H9 (cell line): ENCODE results near the gene RPRD2. TPM values are rescaled to one million over a fixed set of nuclear protein-coding genes. Genes with fewer than 3 reads are reported as not detected.

Experiments used
- DNase-seq: peaks from one replicate; pipeline ENCODE4 v3.0.0-alpha.2; 2017
- H2AFZ ChIP-seq: one replicate; pipeline ENCODE4 v1.6.1; 2013; ENCODE audit warnings: mild to moderate bottlenecking, low read length, control low read depth, moderate library complexity
- H2AK5ac ChIP-seq: 2 replicates; pipeline ENCODE4 v1.6.1; 2013; ENCODE audit warnings: low read length, control low read depth, mixed read lengths; ENCODE audit not compliant: insufficient read length
- H2BK120ac ChIP-seq: one replicate; pipeline ENCODE4 v1.6.1; 2013; ENCODE audit warnings: low read depth, mild to moderate bottlenecking, low read length, control low read depth, inconsistent platforms; ENCODE audit not compliant: poor library complexity, severe bottlenecking
- H2BK12ac ChIP-seq: 2 replicates; pipeline ENCODE4 v1.6.1; 2013; ENCODE audit warnings: low read length, control low read depth, mixed read lengths, low read depth; ENCODE audit not compliant: insufficient read length
- H2BK15ac ChIP-seq: 2 replicates; pipeline ENCODE4 v1.6.1; 2013; ENCODE audit warnings: low read depth, low read length, control low read depth
- H2BK20ac ChIP-seq: one replicate; pipeline ENCODE4 v1.6.1; 2013; ENCODE audit warnings: low read depth, mild to moderate bottlenecking, low read length, control low read depth, inconsistent platforms; ENCODE audit not compliant: poor library complexity, severe bottlenecking
- H2BK5ac ChIP-seq: 2 replicates; pipeline ENCODE4 v1.6.1; 2013; ENCODE audit warnings: low read length, control low read depth, mixed read lengths; ENCODE audit not compliant: insufficient read length
- H3K14ac ChIP-seq: 2 replicates; pipeline ENCODE4 v1.6.1; 2013; ENCODE audit warnings: low read length, control low read depth; ENCODE audit not compliant: insufficient read depth
- H3K18ac ChIP-seq: 2 replicates; pipeline ENCODE4 v1.6.1; 2013; ENCODE audit warnings: low read depth, mild to moderate bottlenecking, mixed read lengths, low read length, control low read depth; ENCODE audit not compliant: insufficient read length
- H3K23ac ChIP-seq: 2 replicates; pipeline ENCODE4 v1.6.1; 2013; ENCODE audit warnings: low read length, control low read depth, mixed read lengths, low read depth; ENCODE audit not compliant: insufficient read length
- H3K23me2 ChIP-seq: 2 replicates; pipeline ENCODE4 v1.6.1; 2013; ENCODE audit warnings: low read depth, mild to moderate bottlenecking, mixed read lengths, low read length, control low read depth; ENCODE audit not compliant: insufficient read length, poor library complexity, severe bottlenecking
- H3K27ac ChIP-seq: 2 replicates; pipeline ENCODE4 v1.5.1; 2013; ENCODE audit warnings: low read length, control low read depth, mixed read lengths, low read depth; ENCODE audit not compliant: insufficient read length
- H3K27me3 ChIP-seq: 2 replicates; pipeline ENCODE4 v1.6.1; 2013; ENCODE audit warnings: low read length, control low read depth, inconsistent platforms; ENCODE audit not compliant: insufficient read depth
- H3K4ac ChIP-seq: 2 replicates; pipeline ENCODE4 v1.6.1; 2013; ENCODE audit warnings: low read depth, mild to moderate bottlenecking, control low read depth, inconsistent platforms, low read length, moderate library complexity
- H3K4me1 ChIP-seq: 2 replicates; pipeline ENCODE4 v1.6.1; 2013; ENCODE audit warnings: low read length, control low read depth, inconsistent platforms; ENCODE audit not compliant: insufficient read depth
- H3K4me2 ChIP-seq: 2 replicates; pipeline ENCODE4 v1.6.1; 2013; ENCODE audit warnings: low read length, control low read depth, mixed read lengths; ENCODE audit not compliant: insufficient read length, insufficient read depth
- H3K56ac ChIP-seq: 2 replicates; pipeline ENCODE4 v1.6.1; 2013; ENCODE audit warnings: low read depth, mild to moderate bottlenecking, mixed read lengths, low read length, control low read depth; ENCODE audit not compliant: insufficient read length
- H3K79me1 ChIP-seq: 2 replicates; pipeline ENCODE4 v1.6.1; 2013; ENCODE audit warnings: low read depth, mild to moderate bottlenecking, moderate library complexity, low read length, control low read depth, inconsistent platforms; ENCODE audit not compliant: insufficient read depth, poor library complexity, severe bottlenecking
- H3K79me2 ChIP-seq: 2 replicates; pipeline ENCODE4 v1.6.1; 2013; ENCODE audit warnings: low read length, control low read depth, inconsistent platforms; ENCODE audit not compliant: insufficient read depth
- H3K9ac ChIP-seq: 2 replicates; pipeline ENCODE4 v1.6.1; 2013; ENCODE audit warnings: low read length, control low read depth, mixed read lengths; ENCODE audit not compliant: insufficient read length; ENCODE audit errors: extremely low read depth
- H3K9me3 ChIP-seq: one replicate; pipeline ENCODE4 v1.6.1; 2013; ENCODE audit warnings: low read depth, low read length, inconsistent platforms; ENCODE audit not compliant: control insufficient read depth
- H3T11ph ChIP-seq: one replicate; pipeline ENCODE4 v1.6.1; 2013; ENCODE audit warnings: mild to moderate bottlenecking, low read length, control low read depth, inconsistent platforms
- H4K20me1 ChIP-seq: one replicate; pipeline ENCODE4 v1.6.1; 2013; ENCODE audit not compliant: control insufficient read depth, insufficient read length, insufficient read depth
- H4K5ac ChIP-seq: 2 replicates; pipeline ENCODE4 v1.6.1; 2013; ENCODE audit warnings: low read depth, mild to moderate bottlenecking, mixed read lengths, low read length, control low read depth; ENCODE audit not compliant: insufficient read length
- H4K8ac ChIP-seq: replicated peaks from 2 replicates; pipeline ENCODE4 v1.6.1; 2013; ENCODE audit warnings: low read length, control low read depth, mixed read lengths, low read depth; ENCODE audit not compliant: insufficient read length
- H4K91ac ChIP-seq: 2 replicates; pipeline ENCODE4 v1.6.1; 2013; ENCODE audit warnings: low read depth, mild to moderate bottlenecking, moderate library complexity, mixed read lengths, low read length, control low read depth; ENCODE audit not compliant: insufficient read length
- H3K27ac Mint-ChIP-seq, 3 experiments: 2 replicates in 2 of 3; 3 replicates in 1 of 3; pipeline ENCODE4 v1.8.0; 2020 to 2021; ENCODE audit warnings: mixed read lengths in 3 of 3, mild to moderate bottlenecking in 1 of 3, moderate library complexity in 1 of 3
- H3K27me3 Mint-ChIP-seq: 2 replicates; pipeline ENCODE4 v1.8.0; 2021; ENCODE audit warnings: low read depth, mild to moderate bottlenecking, moderate library complexity, mixed read lengths
- H3K36me3 Mint-ChIP-seq, 3 experiments: 2 replicates in 2 of 3; 3 replicates in 1 of 3; pipeline ENCODE4 v1.8.0; 2020 to 2021; ENCODE audit warnings: low read depth in 3 of 3, mixed read lengths in 3 of 3; ENCODE audit not compliant: insufficient read depth in 1 of 3
- H3K4me1 Mint-ChIP-seq, 2 experiments: 2 replicates each; pipeline ENCODE4 v1.8.0; 2020; ENCODE audit warnings: mixed read lengths in 2 of 2
- H3K4me3 Mint-ChIP-seq, 2 experiments: 2 replicates in 1 of 2; 3 replicates in 1 of 2; pipeline ENCODE4 v1.8.0; 2020 to 2021; ENCODE audit warnings: mild to moderate bottlenecking in 2 of 2, mixed read lengths in 2 of 2, moderate library complexity in 1 of 2
- H3K9me3 Mint-ChIP-seq, 2 experiments: 2 replicates in 1 of 2; 3 replicates in 1 of 2; pipeline ENCODE4 v1.8.0; 2020; ENCODE audit warnings: mild to moderate bottlenecking in 2 of 2, mixed read lengths in 2 of 2, moderate library complexity in 1 of 2
- WGBS: extraction: QIAGEN DNeasy Blood & Tissue Kit; methylation state at CpG from one replicate; pipeline ENCODE4 v1.1.7; 2013; ENCODE audit warnings: missing lambda C conversion rate, low lambda C conversion rate, mixed read lengths; ENCODE audit not compliant: insufficient read length; ENCODE audit errors: extremely low coverage; 5-methylcytosine and 5-hydroxymethylcytosine counted together
- total RNA-seq: library from RNA; stranded (reverse); gene quantifications from 2 replicates; pipeline ENCODE4 v1.2.1, GENCODE V29; 2021
- TF ChIP-seq, protein P1 (sequence below): fragments of 200-600 bp; sonication (generic); conservative IDR thresholded peaks from 3 replicates; pipeline ENCODE4 v1.8.0; 2021; ENCODE audit warnings: antibody characterized with exemption, mild to moderate bottlenecking

RPRD2 gene
- total RNA-seq, 1 experiment from 2014 or later: 39.0 TPM

- H3K14ac ChIP-seq: no peak overlapping the region
- no peak overlapping the region for H3K27ac ChIP-seq
- H3K27ac Mint-ChIP-seq: no peak overlapping the region; a peak in 1 of 7 replicates
- no peak overlapping the region for H2BK15ac ChIP-seq
- no peak overlapping the region for H3K23ac ChIP-seq
- H3K9me3 Mint-ChIP-seq: no peaks in the 10 kb centered on the region
- no peak overlapping the region for H2AK5ac ChIP-seq
- peaks cover 3 to 8% of the 10 kb centered on the region in 2 experiments; a peak in 3 of 4 replicates for H3K4me1 Mint-ChIP-seq
- no peaks in the 10 kb centered on the region for H4K20me1 ChIP-seq
- no peak overlapping the region for H3K56ac ChIP-seq
- no peak overlapping the region for H2BK5ac ChIP-seq
- no peaks in the 10 kb centered on the region for H3K9me3 ChIP-seq
- H3K4me3 Mint-ChIP-seq: no peak overlapping the region
- no peak overlapping the region for H3K4ac ChIP-seq
- TF ChIP-seq, protein P1, sequence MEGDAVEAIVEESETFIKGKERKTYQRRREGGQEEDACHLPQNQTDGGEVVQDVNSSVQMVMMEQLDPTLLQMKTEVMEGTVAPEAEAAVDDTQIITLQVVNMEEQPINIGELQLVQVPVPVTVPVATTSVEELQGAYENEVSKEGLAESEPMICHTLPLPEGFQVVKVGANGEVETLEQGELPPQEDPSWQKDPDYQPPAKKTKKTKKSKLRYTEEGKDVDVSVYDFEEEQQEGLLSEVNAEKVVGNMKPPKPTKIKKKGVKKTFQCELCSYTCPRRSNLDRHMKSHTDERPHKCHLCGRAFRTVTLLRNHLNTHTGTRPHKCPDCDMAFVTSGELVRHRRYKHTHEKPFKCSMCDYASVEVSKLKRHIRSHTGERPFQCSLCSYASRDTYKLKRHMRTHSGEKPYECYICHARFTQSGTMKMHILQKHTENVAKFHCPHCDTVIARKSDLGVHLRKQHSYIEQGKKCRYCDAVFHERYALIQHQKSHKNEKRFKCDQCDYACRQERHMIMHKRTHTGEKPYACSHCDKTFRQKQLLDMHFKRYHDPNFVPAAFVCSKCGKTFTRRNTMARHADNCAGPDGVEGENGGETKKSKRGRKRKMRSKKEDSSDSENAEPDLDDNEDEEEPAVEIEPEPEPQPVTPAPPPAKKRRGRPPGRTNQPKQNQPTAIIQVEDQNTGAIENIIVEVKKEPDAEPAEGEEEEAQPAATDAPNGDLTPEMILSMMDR: no peak
- no peak overlapping the region for H2BK20ac ChIP-seq
- H2BK12ac ChIP-seq: no peak overlapping the region
- H3K4me2 ChIP-seq: no peak overlapping the region
- H3K27me3 Mint-ChIP-seq: no peaks in the 10 kb centered on the region
- no peak overlapping the region for H3T11ph ChIP-seq
- peaks cover 10% of the 10 kb centered on the region; the same call in 1 of the 2 replicates for H3K79me2 ChIP-seq
- no peak overlapping the region for H3K18ac ChIP-seq
- H3K79me1 ChIP-seq: peaks cover 8% of the 10 kb centered on the region
- 100% methylated on average over 1 of the region's 10 CpGs for WGBS
- H3K4me1 ChIP-seq: no peaks in the 10 kb centered on the region
- no peaks in the 10 kb centered on the region for H3K36me3 Mint-ChIP-seq
- no peak overlapping the region for H4K91ac ChIP-seq
- no peak overlapping the region for H4K5ac ChIP-seq
- no peak for DNase-seq
- H2AFZ ChIP-seq: no peak overlapping the region
- H3K9ac ChIP-seq: no peak overlapping the region
- H3K23me2 ChIP-seq: no peaks in the 10 kb centered on the region
- no peak overlapping the region for H4K8ac ChIP-seq
- H3K27me3 ChIP-seq: no peaks in the 10 kb centered on the region
- H2BK120ac ChIP-seq: no peak overlapping the region
These were observed 21.8 kb downstream of the RPRD2 start for GRCh38 chr1:150385537-150386445.
